HG02970 (cell line): Measurements from ENCODE around the gene GRK1.
"Not testable (repeated sequence)": the region's sequence is repeated elsewhere in the genome, so short reads cannot be mapped to it uniquely, and the experiment has no call there.

Source experiments
- ATAC-seq: cut with Tn5 transposase; IDR thresholded peaks from one replicate; pipeline ENCODE4 v1.9.1; 2021; ENCODE audit warnings: mild to moderate bottlenecking, moderate library complexity, moderate number of reproducible peaks; ENCODE audit not compliant: unreplicated experiment, low FRiP score

The GRK1 gene

GRCh38 chr13:113725329-113726105 lies 58.5 kb downstream of the GRK1 start:
- not testable (repeated sequence) for ATAC-seq

DNA sequence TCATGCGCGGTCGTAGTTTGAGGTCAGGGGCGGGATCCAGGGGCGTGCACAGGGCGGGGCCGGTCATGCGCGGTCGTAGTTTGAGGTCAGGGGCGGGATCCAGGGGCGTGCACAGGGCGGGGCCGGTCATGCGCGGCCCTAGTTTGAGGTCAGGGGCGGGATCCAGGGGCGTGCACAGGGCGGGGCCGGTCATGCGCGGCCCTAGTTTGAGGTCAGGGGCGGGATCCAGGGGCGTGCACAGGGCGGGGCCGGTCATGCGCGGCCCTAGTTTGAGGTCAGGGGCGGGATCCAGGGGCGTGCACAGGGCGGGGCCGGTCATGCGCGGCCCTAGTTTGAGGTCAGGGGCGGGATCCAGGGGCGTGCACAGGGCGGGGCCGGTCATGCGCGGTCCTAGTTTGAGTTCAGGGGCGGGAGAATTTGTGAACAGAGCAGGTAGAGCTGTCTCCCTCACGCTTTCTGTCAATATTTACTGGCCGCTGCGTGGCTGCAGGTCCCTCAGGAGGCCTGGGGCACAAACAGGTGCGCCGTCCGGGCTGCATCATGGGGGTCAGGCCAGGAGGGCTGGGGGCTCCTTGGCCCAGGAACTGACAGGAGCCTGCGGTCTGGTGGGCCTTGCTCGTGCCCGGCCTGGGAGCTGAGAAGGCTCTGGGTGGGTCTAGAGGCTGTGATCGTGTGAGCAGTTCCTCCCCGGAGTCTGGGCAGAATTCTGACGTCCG lies 59.2 kb downstream of the GRK1 start:
- ATAC-seq: not testable (repeated sequence)

- no peak for ATAC-seq
These were observed 60.0 kb downstream of the GRK1 start for GRCh38 chr13:113726961-113727411.

GRCh38 chr13:113728571-113729054 lies 61.6 kb downstream of the GRK1 start:
- no peak for ATAC-seq

DNA sequence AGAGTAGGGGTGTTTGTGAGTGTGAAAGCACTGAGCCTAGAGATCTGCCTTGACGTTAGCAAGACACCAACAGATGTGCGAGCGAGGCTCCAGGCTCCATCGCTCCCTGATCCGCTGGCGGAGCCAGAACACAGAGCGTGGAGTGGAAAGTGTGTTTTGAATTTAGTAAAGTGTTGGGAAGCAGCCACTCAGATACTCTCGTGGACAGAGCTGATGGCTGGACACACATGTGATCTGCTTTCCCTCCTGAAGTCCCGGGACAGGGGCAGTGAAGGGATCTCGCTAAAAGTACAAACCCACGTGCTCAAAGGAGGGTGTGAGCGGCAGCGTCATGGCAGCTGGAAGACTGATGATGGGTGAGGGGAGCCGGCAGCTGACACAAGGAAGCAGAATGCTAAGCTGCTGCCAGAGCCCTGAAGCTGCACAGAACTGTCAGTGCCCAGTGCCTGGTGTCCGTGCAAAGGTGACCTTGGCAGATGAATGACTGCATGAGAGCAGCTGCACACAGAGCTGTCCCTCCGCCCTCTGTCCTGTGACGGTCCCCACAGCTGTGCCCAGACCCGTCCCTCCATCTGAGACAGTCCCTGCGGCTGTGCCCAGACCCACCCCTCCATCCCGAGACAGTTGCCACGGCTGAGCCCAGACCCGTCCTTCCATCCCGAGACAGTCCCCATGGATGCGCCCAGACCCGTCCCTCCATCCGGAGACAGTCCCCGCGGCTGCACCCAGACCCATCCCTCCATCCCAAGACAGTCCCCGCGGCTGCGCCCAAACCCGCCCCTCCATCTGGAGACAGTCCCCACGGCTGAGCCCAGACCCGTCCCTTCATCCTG lies 62.4 kb downstream of the GRK1 start:
- ATAC-seq: no peak

GRCh38 chr13:113730258-113730691 lies 63.3 kb downstream of the GRK1 start:
- no peak for ATAC-seq

- ATAC-seq: no peak
These were observed 63.8 kb downstream of the GRK1 start for GRCh38 chr13:113730831-113731191.

DNA sequence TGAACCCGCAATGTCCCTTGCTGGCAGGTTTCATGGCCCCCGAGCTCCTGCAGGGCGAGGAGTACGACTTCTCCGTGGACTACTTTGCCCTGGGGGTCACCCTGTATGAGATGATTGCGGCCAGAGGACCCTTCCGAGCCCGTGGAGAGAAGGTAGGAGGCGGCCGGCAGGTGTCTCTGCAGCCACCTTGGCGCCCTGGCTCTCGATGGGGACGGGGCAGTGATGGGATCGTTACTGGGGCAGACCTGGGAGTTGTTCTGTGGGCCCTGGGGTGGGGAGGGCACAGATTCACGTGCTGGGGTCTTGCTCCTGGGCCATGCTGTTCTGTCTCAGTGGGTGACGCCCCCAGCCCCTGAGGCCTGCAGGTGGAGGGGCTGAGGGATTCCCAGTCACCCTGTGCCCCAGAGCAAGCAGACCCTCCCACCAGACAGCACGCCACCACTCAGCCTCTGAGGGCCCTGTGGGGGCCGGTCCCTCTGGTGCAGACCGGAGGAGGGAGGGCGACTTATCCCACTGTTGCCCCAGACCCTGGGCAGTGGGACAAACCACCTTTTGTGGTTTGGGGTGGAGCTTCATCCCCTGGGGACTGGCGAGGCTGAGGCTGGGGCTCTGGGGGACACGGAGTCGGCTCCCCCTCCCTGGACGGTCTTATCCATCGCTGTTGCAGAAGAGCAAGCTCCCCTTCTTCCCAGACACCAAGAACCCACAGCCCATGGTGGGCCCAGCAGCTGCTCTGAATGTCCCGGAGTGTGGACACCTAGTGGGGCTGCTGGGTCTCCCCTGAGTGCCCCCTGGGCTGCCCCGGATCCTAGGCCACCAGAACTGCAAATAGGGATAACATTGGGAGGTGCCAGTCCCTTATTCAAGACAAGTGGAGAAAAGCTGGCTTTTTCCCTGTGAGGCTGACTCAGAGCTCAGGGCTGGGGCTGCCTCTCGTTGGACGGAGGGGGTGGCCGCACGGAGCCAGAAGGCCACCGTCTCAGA lies 64.5 kb downstream of the GRK1 start:
- no peak for ATAC-seq

- no peak for ATAC-seq
These were observed 65.3 kb downstream of the GRK1 start for GRCh38 chr13:113732176-113732960.

DNA sequence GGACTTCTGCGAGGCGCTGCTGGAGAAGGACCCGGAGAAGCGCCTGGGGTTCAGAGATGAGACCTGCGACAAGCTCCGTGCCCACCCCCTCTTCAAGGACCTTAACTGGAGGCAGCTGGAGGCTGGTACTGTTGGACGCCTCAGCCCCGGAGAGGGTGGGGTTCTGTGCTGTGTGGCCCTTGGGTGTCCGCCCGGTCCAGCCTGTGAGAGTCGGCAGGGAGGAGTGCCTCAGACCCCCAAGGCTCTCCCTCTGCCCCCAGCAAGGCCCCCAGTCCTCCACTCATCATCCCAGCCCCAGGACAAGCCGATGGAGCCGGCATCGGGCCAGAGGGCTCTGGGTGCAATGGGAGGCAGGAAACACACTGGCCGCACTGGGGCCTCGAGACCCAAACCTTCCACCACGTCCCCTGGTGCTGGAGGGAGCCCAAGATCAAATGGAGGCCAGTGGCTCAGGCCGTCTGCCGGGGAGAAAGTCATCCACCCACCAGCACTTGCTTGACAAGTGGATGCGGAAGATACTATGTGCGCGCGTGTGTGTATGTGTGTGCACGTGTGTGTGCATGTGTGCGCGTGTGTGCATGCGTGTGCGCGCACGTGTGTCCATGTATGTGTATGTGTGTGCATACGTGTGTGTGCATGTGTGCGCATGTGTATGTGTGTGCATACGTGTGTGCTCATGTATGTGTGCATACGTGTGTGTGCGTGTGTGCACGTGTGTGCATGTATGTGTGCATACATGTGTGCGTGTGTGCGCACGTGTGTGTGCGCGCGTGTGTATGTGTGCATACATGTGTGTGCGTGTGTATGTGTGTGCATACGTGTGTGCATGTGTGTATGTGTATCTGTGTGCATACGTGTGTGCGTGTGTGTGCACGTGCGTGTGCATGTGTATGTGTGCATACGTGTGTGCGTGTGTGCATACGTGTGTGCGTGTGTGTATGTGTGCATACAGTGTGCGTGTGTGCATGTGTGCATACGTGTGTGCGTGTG lies 66.2 kb downstream of the GRK1 start:
- ATAC-seq: no peak

DNA sequence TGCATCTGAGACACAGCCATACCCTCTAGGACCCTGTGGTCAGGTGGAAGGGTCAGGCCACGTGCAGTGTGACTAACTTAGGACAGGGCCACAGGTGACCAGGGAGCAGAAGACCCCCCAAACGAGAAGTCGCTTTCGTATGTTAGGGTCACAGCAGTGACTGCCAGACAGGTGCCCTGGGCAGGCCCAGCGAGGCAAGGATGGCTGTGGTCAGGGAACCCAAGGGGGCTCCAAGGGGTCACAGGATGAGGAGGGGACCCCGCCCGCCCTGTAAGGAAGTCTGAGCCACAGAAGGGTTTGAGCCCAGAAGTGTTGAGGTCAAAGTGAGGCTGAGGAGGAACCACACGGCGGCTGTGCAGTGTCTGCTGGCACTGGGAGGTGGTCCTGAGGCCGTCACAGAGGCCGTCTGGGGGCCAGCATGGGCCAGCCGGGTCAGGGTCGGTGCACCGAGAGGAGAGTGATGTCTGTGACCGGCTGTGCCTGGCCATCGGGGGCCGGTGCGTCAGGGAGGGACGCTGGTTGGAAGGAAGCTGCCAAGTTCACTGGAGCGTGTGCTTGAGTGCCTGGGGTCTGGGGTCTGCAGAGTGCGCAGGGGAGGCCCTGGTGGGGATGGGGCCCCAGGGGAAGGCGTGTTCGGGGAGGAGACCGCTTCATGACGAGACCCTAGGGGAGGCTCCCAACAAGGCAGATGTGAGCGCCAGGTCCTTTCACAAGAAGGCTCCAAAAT lies 67.2 kb downstream of the GRK1 start:
- no peak for ATAC-seq

GRCh38 chr13:113734826-113735125 lies 67.8 kb downstream of the GRK1 start:
- ATAC-seq: no peak

DNA sequence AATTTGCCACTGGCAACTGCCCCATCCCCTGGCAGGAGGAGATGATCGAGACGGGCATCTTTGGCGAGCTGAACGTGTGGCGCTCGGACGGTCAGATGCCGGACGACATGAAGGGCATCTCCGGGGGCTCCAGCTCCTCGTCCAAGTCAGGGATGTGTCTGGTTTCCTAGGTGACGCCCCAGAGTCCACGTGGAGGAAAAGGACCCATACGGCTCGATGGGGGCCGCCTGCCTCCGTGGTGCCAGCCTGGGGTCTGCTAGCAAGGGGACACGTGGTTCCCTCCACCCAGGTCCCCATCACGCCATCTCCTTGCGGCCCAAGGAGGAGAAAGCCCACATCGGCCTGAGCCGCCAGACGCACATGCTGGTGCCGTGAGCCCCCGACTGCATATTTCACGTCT lies 68.2 kb downstream of the GRK1 start:
- ATAC-seq: no peak

DNA sequence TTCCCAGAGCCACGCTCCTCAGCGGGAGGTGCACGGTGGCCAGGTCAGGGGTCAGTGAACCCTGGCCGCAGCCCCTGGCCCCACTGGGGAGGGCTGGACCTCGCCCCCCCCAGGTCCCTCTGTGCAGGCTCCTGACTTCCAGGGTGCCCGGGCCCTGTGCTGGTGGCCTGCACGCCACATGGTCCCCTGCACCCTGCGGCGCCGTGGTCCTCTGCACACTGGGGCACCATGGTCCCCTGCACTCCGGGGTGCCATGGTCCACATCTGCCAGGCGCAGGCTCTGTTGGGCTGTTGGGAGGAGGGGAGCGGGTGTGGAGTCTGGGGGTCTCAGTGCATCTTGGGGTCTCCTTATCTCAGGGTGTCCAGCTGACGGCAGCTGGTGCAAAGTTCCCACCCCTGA lies 68.7 kb downstream of the GRK1 start:
- no peak for ATAC-seq

DNA sequence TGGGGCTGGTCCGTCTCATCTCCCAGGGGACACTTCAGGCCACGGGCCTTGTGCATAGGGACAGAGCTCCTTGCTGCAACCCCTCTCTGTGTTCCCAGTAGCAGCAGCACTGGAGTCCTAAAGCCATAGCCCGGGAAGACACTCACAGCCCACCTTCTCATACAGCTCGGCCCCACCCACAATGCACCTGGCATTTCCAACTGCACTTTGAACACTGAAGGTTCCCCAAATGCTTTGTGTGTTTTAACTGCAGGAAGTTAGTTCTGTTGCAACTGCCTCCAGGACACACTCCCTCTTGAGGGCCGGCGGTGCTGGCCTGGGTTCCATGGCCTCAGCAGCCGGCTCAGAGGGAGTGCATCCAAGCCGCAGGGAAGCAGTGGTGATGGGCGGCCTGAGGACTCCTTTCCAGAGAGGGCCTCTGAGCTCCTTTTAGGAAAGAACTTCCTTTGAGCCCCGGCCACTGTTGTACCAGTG lies 69.3 kb downstream of the GRK1 start:
- no peak for ATAC-seq

DNA sequence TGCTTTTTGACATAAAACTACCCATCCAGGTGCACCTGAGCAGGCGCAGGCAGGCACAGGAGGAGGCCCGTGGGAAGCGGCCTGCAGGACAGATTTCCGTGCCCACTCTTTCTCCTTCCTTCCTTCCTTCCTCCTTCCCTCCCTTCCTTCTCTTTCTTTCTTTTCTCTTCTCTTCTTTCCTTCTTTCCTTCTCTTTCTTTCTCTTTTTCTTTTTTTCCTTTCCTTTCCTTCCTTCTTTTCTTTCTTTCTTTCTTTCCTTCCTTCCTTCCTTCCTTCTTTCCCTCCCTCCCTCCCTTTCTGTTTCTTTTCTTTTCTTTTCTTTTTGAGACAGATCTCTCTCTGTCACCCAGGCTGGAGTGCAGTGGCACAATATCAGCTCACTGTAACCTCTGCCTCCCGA lies 70.8 kb downstream of the GRK1 start:
- no peak for ATAC-seq
